Measurements from ENCODE around the gene MRM2.

MRM2 gene

GRCh38 chr7:2279896-2280295, 37.9 kb upstream of the MRM2 start:
- Histone ChIP-seq H3K9me3 (ENCODE audit: control insufficient read depth, insufficient read depth, low read length) (no peaks in the 10 kb centered on the region), H3K4me1 (ENCODE audit: control insufficient read depth, insufficient read depth, low read length) (no peaks in the 10 kb centered on the region; the same call in 1 of the 2 replicates), H3K27me3 (ENCODE audit: control insufficient read depth, insufficient read depth, low read length) (no peaks in the 10 kb centered on the region), H3K4me3 (ENCODE audit: low read length) (no peak overlapping the region), H3K27ac (ENCODE audit: low read length) (no peak overlapping the region), H3K36me3 (ENCODE audit: control insufficient read depth, insufficient read depth, low read length) (no peaks in the 10 kb centered on the region)
- no peak for DNase-seq (ENCODE audit: low read depth, low spot score)
- no CpG with 5 or more reads among the region's 4 CpGs for WGBS (ENCODE audit: insufficient coverage, insufficient read length)

DNA sequence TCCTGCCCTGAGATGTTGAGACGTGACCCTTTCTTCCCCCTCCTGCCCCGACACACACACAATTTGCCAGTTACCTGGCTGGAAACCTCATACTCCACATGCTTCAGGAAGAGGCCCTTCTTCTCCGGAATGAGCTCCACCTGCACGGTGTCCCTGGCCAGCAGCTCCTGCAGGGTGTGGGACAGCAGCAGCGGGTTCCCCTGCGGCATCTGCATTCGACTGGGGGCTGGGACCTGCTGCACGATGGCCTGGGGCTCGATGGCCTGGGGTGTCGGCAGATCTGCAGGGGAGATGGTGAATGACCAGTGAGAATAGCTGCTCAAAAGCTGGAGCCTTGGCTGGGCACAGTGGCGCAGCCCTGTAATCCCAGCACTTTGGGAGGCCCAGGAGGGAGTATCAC, 36.0 kb upstream of the MRM2 start:
- Histone ChIP-seq H3K36me3 (ENCODE audit: control insufficient read depth, insufficient read depth, low read length) (no peaks in the 10 kb centered on the region), H3K4me1 (ENCODE audit: control insufficient read depth, insufficient read depth, low read length) (no peaks in the 10 kb centered on the region; the same call in 1 of the 2 replicates), H3K27ac (ENCODE audit: low read length) (no peak overlapping the region), H3K9me3 (ENCODE audit: control insufficient read depth, insufficient read depth, low read length) (no peaks in the 10 kb centered on the region), H3K4me3 (ENCODE audit: low read length) (no peak overlapping the region), H3K27me3 (ENCODE audit: control insufficient read depth, insufficient read depth, low read length) (no peaks in the 10 kb centered on the region)
- no peak for DNase-seq (ENCODE audit: low read depth, low spot score)
- no CpG with 5 or more reads among the region's 11 CpGs for WGBS (ENCODE audit: insufficient coverage, insufficient read length)

GRCh38 chr7:2276107-2276506, 34.1 kb upstream of the MRM2 start:
- WGBS (ENCODE audit: insufficient coverage, insufficient read length) = no CpG with 5 or more reads among the region's 18 CpGs
- no peak for DNase-seq (ENCODE audit: low read depth, low spot score)
- no peak overlapping the region for H3K27ac ChIP-seq (ENCODE audit: low read length)
- H3K4me3 ChIP-seq (ENCODE audit: low read length) = no peak overlapping the region
- H3K9me3 ChIP-seq (ENCODE audit: control insufficient read depth, insufficient read depth, low read length) = no peaks in the 10 kb centered on the region
- no peaks in the 10 kb centered on the region for H3K27me3 ChIP-seq (ENCODE audit: control insufficient read depth, insufficient read depth, low read length)
- H3K4me1 ChIP-seq (ENCODE audit: control insufficient read depth, insufficient read depth, low read length) = no peaks in the 10 kb centered on the region
- H3K36me3 ChIP-seq (ENCODE audit: control insufficient read depth, insufficient read depth, low read length) = no peaks in the 10 kb centered on the region

- Histone ChIP-seq H3K4me1 (ENCODE audit: control insufficient read depth, insufficient read depth, low read length) (no peaks in the 10 kb centered on the region), H3K27ac (ENCODE audit: low read length) (no peak overlapping the region), H3K27me3 (ENCODE audit: control insufficient read depth, insufficient read depth, low read length) (no peaks in the 10 kb centered on the region), H3K36me3 (ENCODE audit: control insufficient read depth, insufficient read depth, low read length) (no peaks in the 10 kb centered on the region), H3K9me3 (ENCODE audit: control insufficient read depth, insufficient read depth, low read length) (no peaks in the 10 kb centered on the region), H3K4me3 (ENCODE audit: low read length) (no peak overlapping the region)
- no peak for DNase-seq (ENCODE audit: low read depth, low spot score)
- no CpG with 5 or more reads among the region's 18 CpGs for WGBS (ENCODE audit: insufficient coverage, insufficient read length)
Observed at GRCh38 chr7:2275101-2275500, 33.1 kb upstream of the MRM2 start.

GRCh38 chr7:2274666-2275065, 32.7 kb upstream of the MRM2 start:
- H3K27me3 ChIP-seq (ENCODE audit: control insufficient read depth, insufficient read depth, low read length) = no peaks in the 10 kb centered on the region
- H3K36me3 ChIP-seq (ENCODE audit: control insufficient read depth, insufficient read depth, low read length) = no peaks in the 10 kb centered on the region
- H3K4me1 ChIP-seq (ENCODE audit: control insufficient read depth, insufficient read depth, low read length) = no peaks in the 10 kb centered on the region
- no peaks in the 10 kb centered on the region for H3K9me3 ChIP-seq (ENCODE audit: control insufficient read depth, insufficient read depth, low read length)
- WGBS (ENCODE audit: insufficient coverage, insufficient read length) = no CpG with 5 or more reads among the region's 7 CpGs
- H3K27ac ChIP-seq (ENCODE audit: low read length) = no peak overlapping the region
- no peak for DNase-seq (ENCODE audit: low read depth, low spot score)
- H3K4me3 ChIP-seq (ENCODE audit: low read length) = no peak overlapping the region

DNA sequence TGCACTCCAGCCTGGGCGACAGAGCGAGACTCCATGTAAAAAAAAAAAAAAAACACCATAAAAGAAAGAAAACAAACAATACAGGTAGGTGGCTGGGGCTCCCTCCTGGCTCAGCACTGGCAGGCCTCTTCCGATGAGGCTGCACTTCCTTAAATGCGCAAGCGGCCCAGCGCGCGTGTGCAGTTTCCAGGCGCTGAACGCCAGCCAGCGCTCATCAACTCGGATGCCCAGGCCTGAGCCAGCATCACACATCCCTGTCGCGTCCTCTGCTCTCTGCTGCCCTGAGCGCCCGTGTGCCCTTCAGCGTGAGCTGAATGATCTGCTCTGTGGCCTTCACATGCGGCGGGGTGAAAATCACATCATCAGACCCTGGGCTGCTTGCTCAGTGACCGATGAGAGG, 31.9 kb upstream of the MRM2 start:
- H3K36me3 ChIP-seq (ENCODE audit: control insufficient read depth, insufficient read depth, low read length) = no peaks in the 10 kb centered on the region
- 0 out of 2 replicates have a peak, but pooled peaks cover 1% of the 10 kb centered on the region for H3K4me1 ChIP-seq (ENCODE audit: control insufficient read depth, insufficient read depth, low read length)
- no peaks in the 10 kb centered on the region for H3K27me3 ChIP-seq (ENCODE audit: control insufficient read depth, insufficient read depth, low read length)

DNA sequence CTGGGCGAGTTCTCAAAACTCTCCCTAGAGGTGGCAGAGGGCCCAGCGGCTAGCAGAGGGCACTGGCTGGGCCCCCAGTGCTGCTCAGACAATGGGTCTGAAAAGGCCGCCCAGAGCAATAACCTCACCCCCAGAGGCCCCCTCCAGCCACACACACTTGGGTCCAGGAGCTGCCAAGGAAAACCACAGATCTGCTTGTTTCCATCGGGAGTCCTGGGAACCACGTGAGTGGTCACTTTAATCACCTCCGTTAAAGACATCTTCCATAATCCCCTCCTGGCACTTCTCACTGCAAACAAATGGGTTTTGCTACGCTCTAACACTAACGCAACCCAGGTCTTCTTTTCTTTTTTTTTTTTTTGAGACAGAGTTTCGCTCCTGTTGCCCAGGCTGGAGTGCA, 30.0 kb upstream of the MRM2 start:
- H3K9me3 ChIP-seq (ENCODE audit: control insufficient read depth, insufficient read depth, low read length) = no peaks in the 10 kb centered on the region
- WGBS (ENCODE audit: insufficient coverage, insufficient read length) = no CpG with 5 or more reads among the region's 9 CpGs
- H3K36me3 ChIP-seq (ENCODE audit: control insufficient read depth, insufficient read depth, low read length) = no peaks in the 10 kb centered on the region
- H3K27me3 ChIP-seq (ENCODE audit: control insufficient read depth, insufficient read depth, low read length) = no peaks in the 10 kb centered on the region
- 0 out of 2 replicates have a peak, but pooled peaks cover 1% of the 10 kb centered on the region for H3K4me1 ChIP-seq (ENCODE audit: control insufficient read depth, insufficient read depth, low read length)
- H3K4me3 ChIP-seq (ENCODE audit: low read length) = no peak overlapping the region
- H3K27ac ChIP-seq (ENCODE audit: low read length) = no peak overlapping the region
- DNase-seq (ENCODE audit: low read depth, low spot score) = no peak

More for the DNA sequence above, 31.9 kb upstream of the MRM2 start:
- no peak overlapping the region for H3K4me3 ChIP-seq (ENCODE audit: low read length)
- no CpG with 5 or more reads among the region's 20 CpGs for WGBS (ENCODE audit: insufficient coverage, insufficient read length)
- no peak overlapping the region for H3K27ac ChIP-seq (ENCODE audit: low read length)
- no peak for DNase-seq (ENCODE audit: low read depth, low spot score)
- H3K9me3 ChIP-seq (ENCODE audit: control insufficient read depth, insufficient read depth, low read length) = no peaks in the 10 kb centered on the region

- H3K4me3 ChIP-seq (ENCODE audit: low read length) = no peak overlapping the region
- H3K9me3 ChIP-seq (ENCODE audit: control insufficient read depth, insufficient read depth, low read length) = no peaks in the 10 kb centered on the region
- H3K4me1 ChIP-seq (ENCODE audit: control insufficient read depth, insufficient read depth, low read length) = 0 out of 2 replicates have a peak, but pooled peaks cover 1% of the 10 kb centered on the region
- DNase-seq (ENCODE audit: low read depth, low spot score) = no peak
- no CpG with 5 or more reads among the region's 27 CpGs for WGBS (ENCODE audit: insufficient coverage, insufficient read length)
- no peaks in the 10 kb centered on the region for H3K36me3 ChIP-seq (ENCODE audit: control insufficient read depth, insufficient read depth, low read length)
- H3K27me3 ChIP-seq (ENCODE audit: control insufficient read depth, insufficient read depth, low read length) = no peaks in the 10 kb centered on the region
- no peak overlapping the region for H3K27ac ChIP-seq (ENCODE audit: low read length)
Observed at GRCh38 chr7:2271273-2272026, 29.4 kb upstream of the MRM2 start.

GRCh38 chr7:2270495-2270894, 28.5 kb upstream of the MRM2 start:
- DNase-seq (ENCODE audit: low read depth, low spot score) = no peak
- no CpG with 5 or more reads among the region's 8 CpGs for WGBS (ENCODE audit: insufficient coverage, insufficient read length)
- 0 out of 2 replicates have a peak, but pooled peaks cover 1% of the 10 kb centered on the region for H3K4me1 ChIP-seq (ENCODE audit: control insufficient read depth, insufficient read depth, low read length)
- H3K27me3 ChIP-seq (ENCODE audit: control insufficient read depth, insufficient read depth, low read length) = no peaks in the 10 kb centered on the region
- no peaks in the 10 kb centered on the region for H3K36me3 ChIP-seq (ENCODE audit: control insufficient read depth, insufficient read depth, low read length)
- no peak overlapping the region for H3K27ac ChIP-seq (ENCODE audit: low read length)
- no peak overlapping the region for H3K4me3 ChIP-seq (ENCODE audit: low read length)
- no peaks in the 10 kb centered on the region for H3K9me3 ChIP-seq (ENCODE audit: control insufficient read depth, insufficient read depth, low read length)

GRCh38 chr7:2269991-2270460, 28.0 kb upstream of the MRM2 start:
- 0 out of 2 replicates have a peak, but pooled peaks cover 1% of the 10 kb centered on the region for H3K4me1 ChIP-seq (ENCODE audit: control insufficient read depth, insufficient read depth, low read length)
- WGBS (ENCODE audit: insufficient coverage, insufficient read length) = no CpG with 5 or more reads among the region's 10 CpGs
- no peaks in the 10 kb centered on the region for H3K36me3 ChIP-seq (ENCODE audit: control insufficient read depth, insufficient read depth, low read length)
- no peaks in the 10 kb centered on the region for H3K9me3 ChIP-seq (ENCODE audit: control insufficient read depth, insufficient read depth, low read length)
- no peak overlapping the region for H3K27ac ChIP-seq (ENCODE audit: low read length)
- no peaks in the 10 kb centered on the region for H3K27me3 ChIP-seq (ENCODE audit: control insufficient read depth, insufficient read depth, low read length)
- H3K4me3 ChIP-seq (ENCODE audit: low read length) = no peak overlapping the region
- no peak for DNase-seq (ENCODE audit: low read depth, low spot score)
